Measurements from ENCODE around the gene TMEM63A. TPM values are rescaled to one million over a fixed set of nuclear protein-coding genes. Genes with fewer than 3 reads are reported as not detected.
A peak's percentile ranks its signal among the peaks of the same experiment; 100 is the strongest.

The TMEM63A gene
- total and polyA plus RNA-seq, 10 donors, result 15.0 to 143 (median 109) TPM

DNA sequence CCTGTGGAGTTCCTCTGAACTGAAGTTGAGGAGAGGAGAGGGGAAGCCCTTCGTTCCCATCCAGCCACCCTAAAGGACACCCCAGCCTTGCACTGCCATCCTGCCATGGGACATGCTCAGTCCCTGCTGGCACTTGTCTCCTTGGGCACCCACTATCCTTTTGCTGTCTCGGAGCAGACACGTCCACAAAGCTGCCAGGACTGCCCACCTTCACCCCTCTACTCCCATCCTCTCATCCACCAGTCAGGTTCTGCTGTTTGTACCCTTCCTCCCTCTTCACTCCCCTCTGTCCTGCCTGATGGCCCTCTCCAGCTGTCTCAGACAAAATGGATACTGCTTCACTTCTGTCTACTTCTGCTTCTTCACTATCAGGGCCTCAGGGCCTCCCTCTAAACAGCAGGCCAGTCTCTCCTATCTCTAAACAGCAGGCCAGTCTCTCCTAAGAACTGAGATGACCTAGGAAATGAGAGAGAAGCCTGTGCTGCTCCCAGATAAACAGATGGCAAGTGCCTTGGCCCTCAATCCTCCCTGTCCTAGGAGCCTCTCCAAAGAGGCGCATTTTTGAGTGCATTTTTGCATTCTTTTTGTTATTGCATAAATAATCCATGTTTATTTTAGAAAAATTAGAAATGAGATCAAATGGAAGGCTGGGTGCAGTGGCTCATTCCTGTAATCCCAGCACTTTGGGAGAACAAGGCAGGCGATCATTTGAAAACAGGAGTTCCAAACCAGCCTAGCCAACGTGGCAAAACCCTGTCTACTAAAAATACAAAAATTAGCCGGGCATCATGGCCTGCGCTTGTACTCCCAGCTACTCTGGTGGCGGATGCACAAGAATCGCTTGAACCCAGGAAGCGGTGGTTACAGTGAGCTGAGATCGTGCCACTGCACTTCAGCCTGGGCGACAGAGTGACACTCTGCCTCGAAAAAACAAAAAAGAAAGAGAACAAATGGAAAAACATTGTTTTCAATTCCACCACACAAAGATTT, 46.3 kb upstream of the TMEM63A start:
- Histone ChIP-seq H3K36me3 (no peaks in the 10 kb centered on the region), H3K4me3 (no peak overlapping the region), H3K27ac (peak overlapping the region in 4 of 8 donors; percentile 36 to 67 (median 52)), H3K27me3 (replicated peaks in 1 of 7) (no peaks in the 10 kb centered on the region), H3K9me3 (no peaks in the 10 kb centered on the region), H3K4me1 (peaks cover 4 to 12% (median 10%) of the 10 kb centered on the region in 6 donors)
- DNase-seq, result peak; percentile 66
- intact Hi-C loops (cut with DNase I; ENCODE audit: low total_unique reads), result no loop called here
- 77 to 87% (median 79%) methylated on average over 14 of the region's 14 CpGs for WGBS, 5 donors
- TF ChIP-seq POLR2AphosphoS5 (IDR thresholded peaks at IDR 0.05), result no peak
- no peak for TF ChIP-seq POLR2A (IDR thresholded peaks at IDR 0.05)
- TF ChIP-seq, protein P1, sequence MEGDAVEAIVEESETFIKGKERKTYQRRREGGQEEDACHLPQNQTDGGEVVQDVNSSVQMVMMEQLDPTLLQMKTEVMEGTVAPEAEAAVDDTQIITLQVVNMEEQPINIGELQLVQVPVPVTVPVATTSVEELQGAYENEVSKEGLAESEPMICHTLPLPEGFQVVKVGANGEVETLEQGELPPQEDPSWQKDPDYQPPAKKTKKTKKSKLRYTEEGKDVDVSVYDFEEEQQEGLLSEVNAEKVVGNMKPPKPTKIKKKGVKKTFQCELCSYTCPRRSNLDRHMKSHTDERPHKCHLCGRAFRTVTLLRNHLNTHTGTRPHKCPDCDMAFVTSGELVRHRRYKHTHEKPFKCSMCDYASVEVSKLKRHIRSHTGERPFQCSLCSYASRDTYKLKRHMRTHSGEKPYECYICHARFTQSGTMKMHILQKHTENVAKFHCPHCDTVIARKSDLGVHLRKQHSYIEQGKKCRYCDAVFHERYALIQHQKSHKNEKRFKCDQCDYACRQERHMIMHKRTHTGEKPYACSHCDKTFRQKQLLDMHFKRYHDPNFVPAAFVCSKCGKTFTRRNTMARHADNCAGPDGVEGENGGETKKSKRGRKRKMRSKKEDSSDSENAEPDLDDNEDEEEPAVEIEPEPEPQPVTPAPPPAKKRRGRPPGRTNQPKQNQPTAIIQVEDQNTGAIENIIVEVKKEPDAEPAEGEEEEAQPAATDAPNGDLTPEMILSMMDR (IDR thresholded peaks at IDR 0.05 in 8 of 11, conservative IDR thresholded peaks at IDR 0.05 in 3 of 11), result no peak

DNA sequence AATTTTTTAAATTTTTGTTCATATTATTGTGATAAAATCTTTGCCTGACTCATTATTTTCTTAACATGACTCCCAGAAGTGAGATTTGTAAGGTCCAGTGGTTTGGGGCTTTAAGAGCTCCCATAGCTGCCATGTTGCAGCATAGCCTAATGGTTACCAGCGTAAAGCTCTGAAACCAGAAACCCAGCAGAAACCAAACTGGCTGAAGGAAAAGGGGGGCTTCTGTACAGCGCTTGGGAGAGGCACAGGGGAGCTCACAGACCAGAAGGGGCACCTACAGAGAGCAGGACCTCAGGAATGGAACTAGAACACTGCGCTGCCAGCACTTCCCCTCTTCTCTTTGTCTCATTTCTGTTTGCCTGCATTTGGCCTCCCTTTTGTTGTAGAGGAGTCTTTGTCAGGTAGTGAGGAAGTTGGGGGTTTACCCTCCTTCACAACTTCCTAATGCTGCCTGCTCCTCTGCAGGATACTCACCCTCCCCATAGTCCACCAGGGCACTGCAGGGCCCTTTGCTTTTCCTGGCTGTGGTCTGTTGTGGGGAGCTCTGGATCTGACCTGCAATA, 44.5 kb upstream of the TMEM63A start:
- Histone ChIP-seq H3K27me3 (replicated peaks in 1 of 7) (no peaks in the 10 kb centered on the region), H3K27ac (no peak overlapping the region), H3K9me3 (no peaks in the 10 kb centered on the region), H3K36me3 (peaks cover 0 to 9% (median 7%) of the 10 kb centered on the region in 6 donors), H3K4me3 (no peak overlapping the region), H3K4me1 (peaks cover 16 to 30% (median 28%) of the 10 kb centered on the region in 6 donors)
- 61 to 78% (median 64%) methylated on average over 3 of the region's 3 CpGs for WGBS, 5 donors
- no peak for TF ChIP-seq POLR2AphosphoS5 (IDR thresholded peaks at IDR 0.05)
- TF ChIP-seq, protein P1 (IDR thresholded peaks at IDR 0.05 in 8 of 11, conservative IDR thresholded peaks at IDR 0.05 in 3 of 11), result no peak
- TF ChIP-seq POLR2A (IDR thresholded peaks at IDR 0.05), result no peak
- intact Hi-C loops (cut with DNase I; ENCODE audit: low total_unique reads), result no loop called here
- DNase-seq, result peak; percentile 20

DNA sequence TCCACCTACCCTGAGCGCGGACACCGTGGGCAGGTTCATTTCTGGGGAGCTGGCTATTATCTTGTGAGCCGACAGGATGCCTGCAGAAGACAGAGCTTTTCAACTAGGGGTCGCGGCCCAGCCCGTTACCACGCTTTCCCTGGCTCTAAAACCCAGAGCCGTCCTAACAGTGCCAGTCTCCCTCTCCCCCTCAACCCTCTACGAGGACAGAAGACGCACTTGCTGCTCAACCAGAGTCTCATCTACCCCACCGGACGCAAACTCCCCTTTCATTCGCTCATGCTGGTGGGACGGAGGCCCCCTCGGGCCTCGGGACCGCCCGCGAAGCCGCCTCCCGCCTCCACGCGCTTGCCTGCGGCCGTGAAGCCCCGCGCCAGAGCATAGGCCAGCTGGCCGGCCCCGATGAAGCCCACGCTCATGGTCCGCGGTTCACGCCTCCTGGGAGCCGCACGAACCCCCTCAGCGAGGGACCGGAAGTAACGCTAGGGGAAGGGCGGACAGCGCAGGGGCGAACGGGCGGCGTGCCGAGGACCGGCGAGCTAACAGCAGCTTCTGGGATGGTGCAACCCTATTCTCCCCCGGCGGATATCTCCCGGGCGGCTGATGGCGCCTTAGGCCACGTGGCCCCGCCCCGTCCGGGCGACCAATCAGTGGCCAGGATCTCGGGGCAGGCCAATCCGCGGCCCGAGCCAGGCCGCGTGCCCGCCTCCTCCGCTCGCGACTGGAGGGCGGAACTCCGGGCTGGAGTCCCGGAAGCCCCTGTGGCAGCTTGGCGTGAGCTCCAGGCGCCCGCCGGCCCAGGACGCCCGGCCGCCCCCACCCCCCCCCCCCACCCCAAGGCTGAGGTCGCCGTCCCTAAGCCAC, 41.7 kb upstream of the TMEM63A start, which contains the start of gene PYCR2:
TSS of gene PYCR2 (minus strand) at position 559 of the 864 bp plus-strand sequence. CDS start at position 419, 140 bp downstream.
- WGBS, 5 donors, result 0 to 1% (median 0%) methylated on average over 42 to 79 of the region's 80 CpGs
- H3K27me3 ChIP-seq (replicated peaks in 1 of 7), result no peaks in the 10 kb centered on the region

More for the DNA sequence above, 41.7 kb upstream of the TMEM63A start, which contains the start of gene PYCR2:
- Histone ChIP-seq H3K4me3 (peak within 1 kb of the TSS; percentile 70 to 99 (median 94)), H3K9me3 (no peaks in the 10 kb centered on the region), H3K27ac (peak within 1 kb of the TSS; percentile 87 to 95 (median 92)), H3K4me1 (peaks cover 16 to 56% (median 44%) of the 10 kb centered on the region in 6 donors), H3K36me3 (peaks cover 0 to 36% (median 22%) of the 10 kb centered on the region in 6 donors)
- peak; percentile 91 to 96 (median 95) for TF ChIP-seq POLR2AphosphoS5 (IDR thresholded peaks at IDR 0.05)
- TF ChIP-seq, protein P1 (IDR thresholded peaks at IDR 0.05 in 8 of 11, conservative IDR thresholded peaks at IDR 0.05 in 3 of 11), result peak in 3 of 11 experiments; percentile 16 to 50 (median 38)
- peak in 1 of 3 donors; percentile 50 for TF ChIP-seq POLR2A (IDR thresholded peaks at IDR 0.05)
- peak; percentile 97 for DNase-seq
- intact Hi-C loops (cut with DNase I; ENCODE audit: low total_unique reads), result no loop called here

Measured in spleen (tissue), 11 donors.